ENCODE data around the gene HDAC9.

The HDAC9 gene

GRCh38 chr7:18760046-18760445, 264.5 kb downstream of the HDAC9 start:
- H3K4me1 ChIP-seq (ENCODE audit: control insufficient read depth, insufficient read depth, low read length): no peaks in the 10 kb centered on the region
- ChIA-PET CTCF (no interaction called here), POLR2A (no interaction called here)
- no peaks in the 10 kb centered on the region for H3K36me3 ChIP-seq (ENCODE audit: control insufficient read depth in 2 of 2, insufficient read depth in 1 of 2, low read length in 2 of 2)
- no peak overlapping the region for H3K4me3 ChIP-seq (ENCODE audit: low read depth, low read length)
- no peak for TF ChIP-seq HIC1 (tag by site-specific recombination; IDR thresholded peaks at IDR 0.05)
- no peak for TF ChIP-seq SCRT1 (tag by site-specific recombination; IDR thresholded peaks at IDR 0.05; ENCODE audit: borderline replicate concordance)
- no peak for TF ChIP-seq ZNF843 (tag by site-specific recombination; IDR thresholded peaks at IDR 0.05)
- no peak for TF ChIP-seq ZFP69B (tag by site-specific recombination; IDR thresholded peaks at IDR 0.05)
- TF ChIP-seq ZNF692 (tag by site-specific recombination; IDR thresholded peaks at IDR 0.05): no peak
- no peak for TF ChIP-seq ZNF366 (tag by site-specific recombination; conservative IDR thresholded peaks at IDR 0.05)
- TF ChIP-seq ZNF404 (tag by site-specific recombination; IDR thresholded peaks at IDR 0.05): no peak
- no peak for TF ChIP-seq ZFP37 (tag by site-specific recombination; IDR thresholded peaks at IDR 0.05)
- no peak overlapping the region for H3K27ac ChIP-seq (ENCODE audit: extremely low read depth, low read depth, low read length)
- H3K9me3 ChIP-seq (ENCODE audit: control insufficient read depth, insufficient read depth, low read depth, low read length): no peaks in the 10 kb centered on the region

- Histone ChIP-seq H3K9me3 (ENCODE audit: control insufficient read depth, insufficient read depth, low read depth, low read length) (no peaks in the 10 kb centered on the region), H3K4me1 (ENCODE audit: control insufficient read depth, insufficient read depth, low read length) (no peaks in the 10 kb centered on the region), H3K36me3 (ENCODE audit: control insufficient read depth in 2 of 2, insufficient read depth in 1 of 2, low read length in 2 of 2) (no peaks in the 10 kb centered on the region), H3K27ac (ENCODE audit: extremely low read depth, low read depth, low read length) (no peak overlapping the region), H3K4me3 (ENCODE audit: low read depth, low read length) (no peak overlapping the region)
- CTCF ChIA-PET: no interaction called here
- TF ChIP-seq KLF8 (tag by site-specific recombination; IDR thresholded peaks at IDR 0.05): no peak
- no peak for TF ChIP-seq PRDM4 (tag by site-specific recombination; IDR thresholded peaks at IDR 0.05)
- TF ChIP-seq SCRT2 (tag by site-specific recombination; IDR thresholded peaks at IDR 0.05): no peak
- no peak for TF ChIP-seq ZNF174 (tag by site-specific recombination; IDR thresholded peaks at IDR 0.05)
- TF ChIP-seq ZNF366 (tag by site-specific recombination; conservative IDR thresholded peaks at IDR 0.05): no peak
- POLR2A ChIA-PET: no interaction called here
These were observed 265.3 kb downstream of the HDAC9 start for GRCh38 chr7:18760631-18761445.

GRCh38 chr7:18762189-18762588, 266.6 kb downstream of the HDAC9 start:
- no peaks in the 10 kb centered on the region for H3K4me1 ChIP-seq (ENCODE audit: control insufficient read depth, insufficient read depth, low read length)
- H3K27ac ChIP-seq (ENCODE audit: extremely low read depth, low read depth, low read length): no peak overlapping the region
- no peaks in the 10 kb centered on the region for H3K9me3 ChIP-seq (ENCODE audit: control insufficient read depth, insufficient read depth, low read depth, low read length)
- H3K4me3 ChIP-seq (ENCODE audit: low read depth, low read length): no peak overlapping the region
- H3K36me3 ChIP-seq (ENCODE audit: control insufficient read depth in 2 of 2, insufficient read depth in 1 of 2, low read length in 2 of 2): no peaks in the 10 kb centered on the region
- CTCF ChIA-PET: no interaction called here
- POLR2A ChIA-PET: no interaction called here
- TF ChIP-seq ZNF426 (tag by site-specific recombination; IDR thresholded peaks at IDR 0.05) (no peak), ZNF292 (tag by site-specific recombination; IDR thresholded peaks at IDR 0.05; ENCODE audit: borderline replicate concordance, low read depth) (no peak), PRDM1 (tag by site-specific recombination; IDR thresholded peaks at IDR 0.05) (no peak), ZNF692 (tag by site-specific recombination; IDR thresholded peaks at IDR 0.05) (no peak), ZNF391 (tag by site-specific recombination; IDR thresholded peaks at IDR 0.05; ENCODE audit: borderline replicate concordance, low read depth) (no peak), BCL11B (tag by site-specific recombination; IDR thresholded peaks at IDR 0.05; ENCODE audit: low read depth) (no peak), ZNF423 (tag by site-specific recombination; IDR thresholded peaks at IDR 0.05) (no peak), ZNF530 (tag by site-specific recombination; IDR thresholded peaks at IDR 0.05; ENCODE audit: low read depth) (no peak), ZNF664 (tag by site-specific recombination; IDR thresholded peaks at IDR 0.05) (no peak), ZNF670 (tag by site-specific recombination; IDR thresholded peaks at IDR 0.05; ENCODE audit: low read depth) (no peak), HIC1 (tag by site-specific recombination; IDR thresholded peaks at IDR 0.05) (no peak)
